HS-5 (cell line): ENCODE measurements around the gene PHACTR3.

Source experiments
- DNase-seq: peaks from one replicate; pipeline ENCODE4 v3.0.0-alpha.2; 2012; ENCODE audit warnings: low read depth

The PHACTR3 gene

GRCh38 chr20:59752704-59753460, 148.5 kb downstream of the PHACTR3 start:
- DNase-seq, result no peak

GRCh38 chr20:59753836-59754235, 149.5 kb downstream of the PHACTR3 start:
- no peak for DNase-seq

- DNase-seq, result no peak
Measured at GRCh38 chr20:59754551-59754950, 150.2 kb downstream of the PHACTR3 start.

GRCh38 chr20:59756241-59756640, 151.9 kb downstream of the PHACTR3 start:
- no peak for DNase-seq

GRCh38 chr20:59764037-59764436, 159.7 kb downstream of the PHACTR3 start:
- no peak for DNase-seq

GRCh38 chr20:59765599-59766177, 161.3 kb downstream of the PHACTR3 start:
- DNase-seq, result no peak

GRCh38 chr20:59767656-59768055, 163.3 kb downstream of the PHACTR3 start:
- DNase-seq, result no peak

- DNase-seq, result no peak
Measured at GRCh38 chr20:59770270-59770669, 165.9 kb downstream of the PHACTR3 start.

- DNase-seq, result no peak
Measured at GRCh38 chr20:59770851-59771250, 166.5 kb downstream of the PHACTR3 start.

GRCh38 chr20:59771506-59772372, 167.4 kb downstream of the PHACTR3 start:
- no peak for DNase-seq

GRCh38 chr20:59772373-59772705, 168.0 kb downstream of the PHACTR3 start:
- DNase-seq, result no peak

- no peak for DNase-seq
Measured at GRCh38 chr20:59772931-59773913, 168.9 kb downstream of the PHACTR3 start.

GRCh38 chr20:59774204-59774641, 169.9 kb downstream of the PHACTR3 start:
- no peak for DNase-seq

- DNase-seq, result no peak
Measured at GRCh38 chr20:59774921-59775686, 170.8 kb downstream of the PHACTR3 start.

GRCh38 chr20:59775687-59776055, 171.3 kb downstream of the PHACTR3 start:
- no peak for DNase-seq

GRCh38 chr20:59776059-59776603, 171.8 kb downstream of the PHACTR3 start:
- no peak for DNase-seq

GRCh38 chr20:59776626-59777330, 172.4 kb downstream of the PHACTR3 start:
- no peak for DNase-seq

GRCh38 chr20:59777331-59777725, 173.0 kb downstream of the PHACTR3 start:
- DNase-seq, result no peak

GRCh38 chr20:59777814-59778575, 173.7 kb downstream of the PHACTR3 start:
- DNase-seq, result no peak
